Measurements from ENCODE around the gene ASB10. TPM values are rescaled to one million over a fixed set of nuclear protein-coding genes. Genes with fewer than 3 reads are reported as not detected.

ASB10 gene
- total and polyA plus RNA-seq, 2 donors (not counting 1 experiment from before 2014, with no cell fraction given): not detected

DNA sequence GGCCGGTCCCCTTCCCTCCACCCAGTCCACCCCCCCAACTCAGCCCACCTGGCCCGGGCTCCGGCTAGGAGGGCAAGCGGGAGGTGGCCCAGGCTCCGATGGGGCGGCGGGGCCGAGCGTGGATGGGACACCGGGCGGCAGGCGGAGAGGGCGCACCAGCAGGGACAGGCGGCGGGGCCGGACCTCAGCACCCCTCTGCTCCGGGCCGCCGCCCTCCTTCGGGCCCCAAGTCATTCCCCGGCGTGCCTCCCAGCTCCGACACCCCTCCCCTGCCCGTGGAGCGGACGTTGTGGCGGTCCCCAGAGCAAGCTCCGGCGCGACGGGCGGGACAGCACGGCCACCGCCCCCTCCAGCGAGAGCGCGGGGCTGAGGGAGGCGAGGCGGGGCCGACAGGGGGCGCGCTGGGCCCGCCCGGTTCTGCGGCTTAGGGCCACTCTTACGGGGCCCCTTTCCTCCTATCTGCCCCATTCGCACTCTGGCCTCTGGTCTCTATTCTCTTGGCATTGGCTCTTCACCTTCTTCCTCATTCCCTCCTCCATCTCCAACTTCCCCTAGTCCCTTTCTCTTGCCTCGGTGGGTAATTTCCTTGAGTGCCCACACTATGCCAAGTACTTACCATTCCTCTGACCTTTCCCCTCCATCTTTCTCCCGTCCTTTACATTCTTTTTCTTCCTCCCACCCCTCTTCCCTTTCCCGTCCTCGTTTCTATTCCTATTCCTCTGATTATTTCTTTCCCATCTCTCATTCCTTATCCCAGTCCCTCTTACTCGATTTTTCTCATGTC is 18.9 kb downstream of the ASB10 start:
- CTCF ChIA-PET: interaction anchor here (0.8 kb wide), 1 partner anchor 19 kb away, joined by 4 read pairs; no protein-coding TSS in a partner anchor
- Histone ChIP-seq H3K4me2 (replicated peaks; ENCODE audit: low read depth, low read length, poor library complexity, severe bottlenecking) (peak overlapping the region; percentile 96), H3K4me1 (ENCODE audit: control insufficient read depth in 2 of 2, insufficient read depth in 2 of 2, low read length in 2 of 2) (peaks cover 10 to 28% of the 10 kb centered on the region in 2 donors), H2AFZ (ENCODE audit: insufficient read depth, low read depth, low read length, poor library complexity, severe bottlenecking) (peak overlapping the region; percentile 76), H3K9ac (ENCODE audit: low read length) (peak overlapping the region; percentile 60), H3K9me3 (ENCODE audit: control extremely low read depth in 1 of 3, control insufficient read depth in 2 of 3, insufficient read depth in 1 of 3, low read length in 2 of 3) (peaks cover 0 to 16% (median 0%) of the 10 kb centered on the region in 3 donors), H3K79me2 (ENCODE audit: control insufficient read depth, insufficient read depth, low read length) (no peaks in the 10 kb centered on the region), H3K27me3 (replicated peaks in 1 of 4; ENCODE audit: control extremely low read depth in 1 of 4, control insufficient read depth in 3 of 4, insufficient read depth in 4 of 4, low read length in 3 of 4) (peaks cover 2 to 63% (median 49%) of the 10 kb centered on the region in 4 experiments), H3K4me3 (ENCODE audit: control extremely low read depth in 1 of 5, extremely low read depth in 1 of 5, insufficient read depth in 1 of 5, low read depth in 2 of 5, low read length in 4 of 5) (peak overlapping the region in 4 of 5 experiments; percentile 19 to 57 (median 51)), H3K27ac (ENCODE audit: low read length in 2 of 2) (no peak overlapping the region), H3K36me3 (replicated peaks in 1 of 2; ENCODE audit: control extremely low read depth in 1 of 2, control insufficient read depth in 1 of 2, extremely low read depth in 1 of 2, insufficient read depth in 2 of 2, low read length in 1 of 2) (no peaks in the 10 kb centered on the region), H4K20me1 (ENCODE audit: control insufficient read depth, insufficient read depth, low read length, poor library complexity, severe bottlenecking) (no peaks in the 10 kb centered on the region)
- peaks cover 42% of the 10 kb centered on the region for H3K27me3 Mint-ChIP-seq
- no peaks in the 10 kb centered on the region for H3K9me3 Mint-ChIP-seq (ENCODE audit: insufficient read depth)
- intact Hi-C loops (cut with micrococcal nuclease): no loop called here
- POLR2A ChIA-PET: no interaction called here
- peaks cover 20% of the 10 kb centered on the region for H3K4me1 Mint-ChIP-seq
- no peak overlapping the region for H3K27ac Mint-ChIP-seq
- peak; percentile 76 for DNase-seq
- peak; percentile 62 for ATAC-seq (ENCODE audit: low read depth)
- WGBS (ENCODE audit: insufficient coverage): 2% methylated on average over 51 of the region's 52 CpGs
- H3K4me3 Mint-ChIP-seq: peak overlapping the region; percentile 89
- TF ChIP-seq, protein P1, sequence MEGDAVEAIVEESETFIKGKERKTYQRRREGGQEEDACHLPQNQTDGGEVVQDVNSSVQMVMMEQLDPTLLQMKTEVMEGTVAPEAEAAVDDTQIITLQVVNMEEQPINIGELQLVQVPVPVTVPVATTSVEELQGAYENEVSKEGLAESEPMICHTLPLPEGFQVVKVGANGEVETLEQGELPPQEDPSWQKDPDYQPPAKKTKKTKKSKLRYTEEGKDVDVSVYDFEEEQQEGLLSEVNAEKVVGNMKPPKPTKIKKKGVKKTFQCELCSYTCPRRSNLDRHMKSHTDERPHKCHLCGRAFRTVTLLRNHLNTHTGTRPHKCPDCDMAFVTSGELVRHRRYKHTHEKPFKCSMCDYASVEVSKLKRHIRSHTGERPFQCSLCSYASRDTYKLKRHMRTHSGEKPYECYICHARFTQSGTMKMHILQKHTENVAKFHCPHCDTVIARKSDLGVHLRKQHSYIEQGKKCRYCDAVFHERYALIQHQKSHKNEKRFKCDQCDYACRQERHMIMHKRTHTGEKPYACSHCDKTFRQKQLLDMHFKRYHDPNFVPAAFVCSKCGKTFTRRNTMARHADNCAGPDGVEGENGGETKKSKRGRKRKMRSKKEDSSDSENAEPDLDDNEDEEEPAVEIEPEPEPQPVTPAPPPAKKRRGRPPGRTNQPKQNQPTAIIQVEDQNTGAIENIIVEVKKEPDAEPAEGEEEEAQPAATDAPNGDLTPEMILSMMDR (IDR thresholded peaks at IDR 0.05): peak; percentile 83
- TF ChIP-seq EZH2 (IDR thresholded peaks at IDR 0.05; ENCODE audit: borderline replicate concordance, insufficient read depth, low read depth, low read length, poor library complexity, severe bottlenecking): peak; percentile 90
